Measurements from ENCODE around the gene ARMC5.

- no peak for TF ChIP-seq CTCF (IDR thresholded peaks at IDR 0.05)
- no peak for TF ChIP-seq POLR2A (IDR thresholded peaks at IDR 0.05)
Measured at GRCh38 chr16:31412750-31413149, 46.6 kb upstream of the ARMC5 start.

Measured in adrenal gland (tissue), 5 donors.